BE2C (cell line): ENCODE measurements around the gene SRGAP3.

Source experiments
- DNase-seq: peaks from one replicate; pipeline ENCODE4 v3.0.0-alpha.2; 2020
- H3K27me3 ChIP-seq: fragments of 250-450 bp; sonication (Bioruptor Pico); 2 replicates; pipeline ENCODE4 v1.5.1; 2020; ENCODE audit warnings: mild to moderate bottlenecking
- H3K36me3 ChIP-seq: fragments of 250-450 bp; sonication (Bioruptor Pico); 2 replicates; pipeline ENCODE4 v1.5.1; 2020; ENCODE audit warnings: mild to moderate bottlenecking
- H3K4me1 ChIP-seq: fragments of 250-450 bp; sonication (Bioruptor Pico); 2 replicates; pipeline ENCODE4 v1.5.1; 2020
- H3K4me3 ChIP-seq: 2 replicates; pipeline ENCODE4 v1.5.1; 2011; ENCODE audit warnings: low read depth, low read length
- H3K9me3 ChIP-seq: fragments of 250-450 bp; sonication (Bioruptor Pico); 2 replicates; pipeline ENCODE4 v1.5.1; 2020
- CTCF ChIP-seq: IDR thresholded peaks from 2 replicates; pipeline ENCODE4 v1.5.1; 2012; ENCODE audit warnings: mild to moderate bottlenecking, low read depth, low read length

Gene SRGAP3

DNA sequence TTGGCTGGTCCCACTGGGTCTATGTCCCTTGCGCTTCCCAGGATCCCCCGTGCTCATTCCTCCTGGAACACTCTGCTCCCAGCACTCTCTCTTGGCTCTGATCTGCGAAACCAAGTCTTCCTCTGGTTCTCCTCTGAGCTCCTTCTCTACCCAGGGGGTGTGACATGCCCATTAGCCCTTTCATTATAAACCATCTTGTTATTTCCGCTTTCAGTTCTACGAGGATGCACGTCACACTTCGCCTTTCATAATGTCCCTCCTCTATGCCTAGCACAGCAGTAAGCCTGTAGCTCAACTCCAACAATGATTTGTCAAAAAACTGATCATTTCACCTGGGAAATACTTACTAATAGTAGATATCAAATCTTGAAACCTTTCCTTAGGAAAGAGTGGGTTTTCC is 234.2 kb downstream of the SRGAP3 start:
- H3K4me3 ChIP-seq: no peak overlapping the region
- no peaks in the 10 kb centered on the region for H3K36me3 ChIP-seq
- no peak for TF ChIP-seq CTCF
- no peaks in the 10 kb centered on the region for H3K9me3 ChIP-seq
- no peaks in the 10 kb centered on the region for H3K27me3 ChIP-seq
- no peaks in the 10 kb centered on the region for H3K4me1 ChIP-seq
- no peak for DNase-seq

- Histone ChIP-seq H3K4me1 (no peaks in the 10 kb centered on the region), H3K36me3 (no peaks in the 10 kb centered on the region), H3K9me3 (no peaks in the 10 kb centered on the region), H3K4me3 (no peak overlapping the region), H3K27me3 (no peaks in the 10 kb centered on the region)
- no peak for DNase-seq
- TF ChIP-seq CTCF: no peak
Measured at GRCh38 chr3:9013782-9014563, 235.5 kb downstream of the SRGAP3 start.

GRCh38 chr3:9012521-9012920 is 236.9 kb downstream of the SRGAP3 start:
- H3K9me3 ChIP-seq: no peaks in the 10 kb centered on the region
- no peak for TF ChIP-seq CTCF
- H3K4me3 ChIP-seq: no peak overlapping the region
- H3K36me3 ChIP-seq: no peaks in the 10 kb centered on the region
- H3K4me1 ChIP-seq: no peaks in the 10 kb centered on the region
- no peaks in the 10 kb centered on the region for H3K27me3 ChIP-seq
- no peak for DNase-seq

- DNase-seq: no peak
- Histone ChIP-seq H3K36me3 (no peaks in the 10 kb centered on the region), H3K4me1 (no peaks in the 10 kb centered on the region), H3K9me3 (no peaks in the 10 kb centered on the region), H3K4me3 (no peak overlapping the region), H3K27me3 (no peaks in the 10 kb centered on the region)
- TF ChIP-seq CTCF: no peak
Measured at GRCh38 chr3:9009976-9010545, 239.4 kb downstream of the SRGAP3 start.

- Histone ChIP-seq H3K4me1 (no peaks in the 10 kb centered on the region), H3K4me3 (no peak overlapping the region), H3K9me3 (no peaks in the 10 kb centered on the region), H3K27me3 (no peaks in the 10 kb centered on the region), H3K36me3 (no peaks in the 10 kb centered on the region)
- DNase-seq: no peak
- TF ChIP-seq CTCF: no peak
Measured at GRCh38 chr3:9008550-9009255, 240.7 kb downstream of the SRGAP3 start.

GRCh38 chr3:9007928-9008327 is 241.5 kb downstream of the SRGAP3 start:
- no peak for TF ChIP-seq CTCF
- H3K4me1 ChIP-seq: no peaks in the 10 kb centered on the region
- H3K4me3 ChIP-seq: no peak overlapping the region
- no peak for DNase-seq
- no peaks in the 10 kb centered on the region for H3K9me3 ChIP-seq
- H3K27me3 ChIP-seq: no peaks in the 10 kb centered on the region
- H3K36me3 ChIP-seq: no peaks in the 10 kb centered on the region
